ENCODE measurements around the gene SPEN. TPM values are rescaled to one million over a fixed set of nuclear protein-coding genes. Genes with fewer than 3 reads are reported as not detected.

SPEN gene
- polyA plus RNA-seq, 1 of the 3 experiments (the other 2 are of a cell fraction) = 6.1 TPM

- TF ChIP-seq TEAD4 (IDR thresholded peaks at IDR 0.05; ENCODE audit: borderline replicate concordance, insufficient read depth) (peak; percentile 98), RXRA (IDR thresholded peaks at IDR 0.05; ENCODE audit: borderline replicate concordance, low read depth) (peak; percentile 100), MEF2A (IDR thresholded peaks at IDR 0.05; ENCODE audit: borderline replicate concordance, low read depth) (peak; percentile 29; the same call in 1 of the 2 replicates), EZH2phosphoT487 (IDR thresholded peaks at IDR 0.05; ENCODE audit: borderline replicate concordance, low read depth) (no peak), USF2 (IDR thresholded peaks at IDR 0.05; ENCODE audit: borderline replicate concordance, low read depth, low read length) (no peak), CHD2 (IDR thresholded peaks at IDR 0.05; ENCODE audit: low read length, partially characterized antibody) (no peak), YY1 (IDR thresholded peaks at IDR 0.05; ENCODE audit: low read depth) (no peak), MAX (IDR thresholded peaks at IDR 0.05; ENCODE audit: low read depth) (peak; percentile 73), RAD21 (IDR thresholded peaks at IDR 0.05; ENCODE audit: low read length) (no peak), MXI1 (IDR thresholded peaks at IDR 0.05; ENCODE audit: low read depth, low read length) (no peak), FOXJ3 (CRISPR knock-in tag; IDR thresholded peaks at IDR 0.05) (no peak), SMC3 (IDR thresholded peaks at IDR 0.05; ENCODE audit: low read depth, low read length) (no peak)
These were observed 48.3 kb upstream of the SPEN start (continued) for GRCh38 chr1:15799004-15799867.

- no peaks in the 10 kb centered on the region for H3K27me3 ChIP-seq (ENCODE audit: insufficient read depth)
- ChIA-PET CTCF (interaction anchor here (0.8 to 7.3 kb wide), 6 partner anchors 8 to 278 kb away, joined by 3 to 58 read pairs (median 7); no protein-coding TSS in a partner anchor), POLR2A (interaction anchor here (0.5 kb wide), 1 partner anchor 34 kb away, joined by 5 read pairs; no protein-coding TSS in a partner anchor)
- H3K4me3 ChIP-seq (ENCODE audit: low read depth in 2 of 2, low read length in 1 of 2) = peak overlapping the region; percentile 18 to 57; a peak in 3 of 4 replicates
- peak; percentile 81 for DNase-seq
- H3K4me2 ChIP-seq = peak overlapping the region; percentile 82
- H4K20me1 ChIP-seq (ENCODE audit: insufficient read depth) = no peaks in the 10 kb centered on the region
- no peaks in the 10 kb centered on the region for H3K9me2 ChIP-seq
- 12% methylated on average over 14 of the region's 22 CpGs for WGBS (ENCODE audit: low lambda C conversion rate)
- peak overlapping the region; percentile 64 for H3K9ac ChIP-seq
- H3K79me2 ChIP-seq (ENCODE audit: insufficient read depth) = no peaks in the 10 kb centered on the region; the same call in 1 of the 2 replicates
- H3K4me1 ChIP-seq (ENCODE audit: control insufficient read depth in 1 of 2, insufficient read depth in 2 of 2, low read depth in 1 of 2, low read length in 1 of 2) = peaks cover 19 to 46% of the 10 kb centered on the region in 2 experiments; a peak in 3 of 4 replicates
- no peaks in the 10 kb centered on the region for H3K9me3 ChIP-seq
- no peaks in the 10 kb centered on the region for H3K36me3 ChIP-seq (replicated peaks in 1 of 2; ENCODE audit: control insufficient read depth in 1 of 2, insufficient read depth in 2 of 2, low read length in 1 of 2)
- H3F3A ChIP-seq (replicated peaks; ENCODE audit: insufficient read depth) = peaks cover 71% of the 10 kb centered on the region
- H3K27ac ChIP-seq (ENCODE audit: low read depth in 2 of 2, low read length in 1 of 2) = peak overlapping the region; percentile 24 to 97; a peak in 3 of 4 replicates
- H2AFZ ChIP-seq (ENCODE audit: low read depth) = 0 out of 2 replicates have a peak overlapping the region, but pooled peaks have one; percentile 32
- peak; percentile 39; the same call in 1 of the 2 replicates for TF ChIP-seq GABPA (IDR thresholded peaks at IDR 0.05; ENCODE audit: low read depth)
- peak; percentile 55; the same call in 1 of the 2 replicates for TF ChIP-seq FOXJ3 (CRISPR knock-in tag; IDR thresholded peaks at IDR 0.05)
- peak; percentile 30; the same call in 1 of the 2 replicates for TF ChIP-seq MXI1 (IDR thresholded peaks at IDR 0.05; ENCODE audit: low read depth, low read length)
- peak; percentile 41; the same call in 1 of the 2 replicates for TF ChIP-seq ELF1 (IDR thresholded peaks at IDR 0.05)
- no peak for TF ChIP-seq USF2 (IDR thresholded peaks at IDR 0.05; ENCODE audit: borderline replicate concordance, low read depth, low read length)
- peak; percentile 66 to 79; a peak in 2 of 4 replicates for TF ChIP-seq EP300 (IDR thresholded peaks at IDR 0.05; ENCODE audit: borderline replicate concordance in 1 of 2, low read depth in 1 of 2, low read length in 1 of 2)
- peak; percentile 76 for TF ChIP-seq TEAD4 (IDR thresholded peaks at IDR 0.05; ENCODE audit: borderline replicate concordance, insufficient read depth)
- TF ChIP-seq RCOR1 (IDR thresholded peaks at IDR 0.05; ENCODE audit: low read length) = peak; percentile 86
- TF ChIP-seq PBX3 (IDR thresholded peaks at IDR 0.05) = peak; percentile 76
- TF ChIP-seq SMC3 (IDR thresholded peaks at IDR 0.05; ENCODE audit: low read depth, low read length) = no peak
- no peak for TF ChIP-seq EZH2phosphoT487 (IDR thresholded peaks at IDR 0.05; ENCODE audit: borderline replicate concordance, low read depth)
- no peak for TF ChIP-seq RFX5 (IDR thresholded peaks at IDR 0.05; ENCODE audit: low read length)
- TF ChIP-seq MAX (IDR thresholded peaks at IDR 0.05; ENCODE audit: low read depth) = peak; percentile 84
- TF ChIP-seq NFIC (IDR thresholded peaks at IDR 0.05; ENCODE audit: borderline replicate concordance) = peak; percentile 98
- peak; percentile 59 for TF ChIP-seq JUND (IDR thresholded peaks at IDR 0.05)
- TF ChIP-seq TAF1 (IDR thresholded peaks at IDR 0.05; ENCODE audit: borderline replicate concordance, low read depth, low read length) = 0 out of 2 replicates have a peak, but pooled peaks have one; percentile 20
- TF ChIP-seq CHD2 (IDR thresholded peaks at IDR 0.05; ENCODE audit: low read length, partially characterized antibody) = peak; percentile 44
- no peak for TF ChIP-seq FOXM1 (IDR thresholded peaks at IDR 0.05; ENCODE audit: low read depth)
- TF ChIP-seq MEF2A (IDR thresholded peaks at IDR 0.05; ENCODE audit: borderline replicate concordance, low read depth) = no peak
- peak; percentile 47; the same call in 1 of the 2 replicates for TF ChIP-seq POLR2AphosphoS5 (IDR thresholded peaks at IDR 0.05; ENCODE audit: low read depth, low read length)
- TF ChIP-seq RXRA (IDR thresholded peaks at IDR 0.05; ENCODE audit: borderline replicate concordance, low read depth) = peak; percentile 86
These were observed 47.3 kb upstream of the SPEN start for GRCh38 chr1:15799928-15800835.
